ENCODE results near the gene STYXL1.

DNA sequence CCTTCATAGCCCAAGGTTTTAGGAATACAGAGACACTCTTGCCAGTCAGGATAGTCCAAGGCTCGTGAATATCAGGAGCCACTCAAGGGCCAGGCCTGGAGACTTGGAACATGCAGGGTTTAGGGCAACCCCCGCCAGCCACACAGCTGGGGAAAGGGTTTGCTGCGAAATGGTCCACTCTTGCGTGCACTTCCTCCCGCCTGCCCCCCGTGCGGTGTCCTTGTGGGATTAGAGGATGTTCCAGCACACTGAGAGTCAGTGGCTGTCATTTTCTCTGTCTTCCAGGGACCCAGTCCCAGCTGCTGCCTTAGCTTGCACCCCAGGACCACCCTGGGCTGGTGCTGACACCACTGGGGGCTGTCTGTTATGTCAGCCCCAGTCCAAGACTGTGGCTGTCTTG lies 94.4 kb downstream of the STYXL1 start:
- TF ChIP-seq, protein P1, sequence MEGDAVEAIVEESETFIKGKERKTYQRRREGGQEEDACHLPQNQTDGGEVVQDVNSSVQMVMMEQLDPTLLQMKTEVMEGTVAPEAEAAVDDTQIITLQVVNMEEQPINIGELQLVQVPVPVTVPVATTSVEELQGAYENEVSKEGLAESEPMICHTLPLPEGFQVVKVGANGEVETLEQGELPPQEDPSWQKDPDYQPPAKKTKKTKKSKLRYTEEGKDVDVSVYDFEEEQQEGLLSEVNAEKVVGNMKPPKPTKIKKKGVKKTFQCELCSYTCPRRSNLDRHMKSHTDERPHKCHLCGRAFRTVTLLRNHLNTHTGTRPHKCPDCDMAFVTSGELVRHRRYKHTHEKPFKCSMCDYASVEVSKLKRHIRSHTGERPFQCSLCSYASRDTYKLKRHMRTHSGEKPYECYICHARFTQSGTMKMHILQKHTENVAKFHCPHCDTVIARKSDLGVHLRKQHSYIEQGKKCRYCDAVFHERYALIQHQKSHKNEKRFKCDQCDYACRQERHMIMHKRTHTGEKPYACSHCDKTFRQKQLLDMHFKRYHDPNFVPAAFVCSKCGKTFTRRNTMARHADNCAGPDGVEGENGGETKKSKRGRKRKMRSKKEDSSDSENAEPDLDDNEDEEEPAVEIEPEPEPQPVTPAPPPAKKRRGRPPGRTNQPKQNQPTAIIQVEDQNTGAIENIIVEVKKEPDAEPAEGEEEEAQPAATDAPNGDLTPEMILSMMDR (IDR thresholded peaks at IDR 0.05), result no peak
- no peak for TF ChIP-seq NFYB (CRISPR knock-in tag; conservative IDR thresholded peaks at IDR 0.05; ENCODE audit: low read depth)
- TF ChIP-seq, protein P2, sequence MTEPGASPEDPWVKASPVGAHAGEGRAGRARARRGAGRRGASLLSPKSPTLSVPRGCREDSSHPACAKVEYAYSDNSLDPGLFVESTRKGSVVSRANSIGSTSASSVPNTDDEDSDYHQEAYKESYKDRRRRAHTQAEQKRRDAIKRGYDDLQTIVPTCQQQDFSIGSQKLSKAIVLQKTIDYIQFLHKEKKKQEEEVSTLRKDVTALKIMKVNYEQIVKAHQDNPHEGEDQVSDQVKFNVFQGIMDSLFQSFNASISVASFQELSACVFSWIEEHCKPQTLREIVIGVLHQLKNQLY (CRISPR knock-in tag; IDR thresholded peaks at IDR 0.05), result no peak

All from WTC11 (cell line).